Stimulated activated CD8-positive, alpha-beta memory T cell treated with anti-CD3 and anti-CD28 coated beads, Interleukin-2, amount 100 ng/mL, for 48 hours (primary cell): ENCODE results near the gene MAPK10.
"Not testable (repeated sequence)": the region's sequence is repeated elsewhere in the genome, so short reads cannot be mapped to it uniquely, and the experiment has no call there.

Experiments
- DNase-seq, 2 donors: peaks; one replicate each; pipeline ENCODE4 v3.0.0-alpha.2; 2020; ENCODE audit warnings: low read depth in 2 of 2

MAPK10 gene

DNA sequence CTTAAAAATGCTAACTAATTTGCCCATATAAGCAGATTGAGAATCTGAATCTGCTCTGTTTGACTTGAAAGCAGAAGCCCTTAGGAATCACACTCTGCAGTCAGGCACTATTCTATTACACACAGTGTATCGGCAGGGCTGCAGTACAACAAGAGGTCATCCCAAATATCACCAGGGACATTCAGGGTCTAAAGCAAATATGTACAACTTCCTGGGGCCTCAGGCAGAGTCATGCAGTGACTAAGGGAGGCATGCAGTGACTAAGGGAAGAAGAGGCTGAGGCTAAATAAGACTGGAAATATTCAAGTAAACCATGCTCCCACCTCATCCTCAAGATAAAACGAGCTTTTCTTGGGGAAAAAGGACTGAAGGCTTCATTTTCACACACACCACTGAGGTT is 20.9 kb downstream of the MAPK10 start:
- no peak for DNase-seq

DNA sequence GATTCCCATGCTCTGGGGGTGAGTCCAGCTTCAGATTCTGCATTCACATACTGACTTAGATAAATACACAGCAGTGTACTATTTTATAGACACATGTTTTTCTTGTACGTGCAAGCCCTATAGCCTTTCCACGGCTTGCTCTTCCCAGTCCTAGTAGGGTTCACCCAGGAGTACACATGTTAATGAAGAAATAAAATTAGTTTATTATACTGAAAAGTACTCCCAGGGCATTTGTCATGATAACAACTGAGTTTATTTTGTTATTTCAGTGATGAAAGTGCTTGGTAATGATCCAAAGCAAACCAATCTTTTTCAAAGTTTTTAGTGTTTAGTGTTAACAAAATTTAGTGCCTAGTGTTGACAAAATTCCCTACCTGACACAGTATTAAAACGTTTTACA is 21.3 kb downstream of the MAPK10 start:
- no peak for DNase-seq

DNA sequence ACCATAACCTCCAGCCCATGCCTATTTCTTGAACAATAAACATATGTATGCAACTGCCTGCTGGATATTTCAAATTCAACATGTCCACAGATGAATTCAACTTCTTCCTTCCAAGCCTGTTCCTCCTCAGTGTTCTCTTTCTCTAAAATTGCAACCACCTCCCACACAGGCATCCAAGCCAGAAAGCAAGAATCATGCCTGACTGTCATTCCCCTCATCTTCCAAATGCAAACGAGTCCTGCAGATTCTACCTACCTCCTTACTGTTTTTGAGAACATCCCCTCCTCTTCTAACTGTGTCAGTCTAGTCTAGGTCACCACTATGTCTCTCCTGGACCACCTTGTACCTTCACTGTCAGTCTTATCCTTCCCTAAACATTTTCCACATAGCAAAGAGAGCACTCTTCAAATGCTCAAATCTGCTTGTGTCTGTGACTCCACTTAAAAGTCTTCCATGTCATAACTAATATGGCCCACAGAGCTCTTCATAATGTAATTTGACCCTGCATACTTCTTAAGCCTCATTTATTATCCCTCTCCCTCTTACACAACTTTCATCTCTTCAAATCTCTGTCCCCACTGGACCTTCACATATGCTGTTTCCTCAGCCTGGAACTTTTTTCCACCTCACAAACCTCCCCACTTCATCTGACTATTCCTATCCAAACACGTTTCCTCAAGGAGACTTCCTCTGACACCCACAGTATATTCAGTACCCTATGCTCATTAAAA is 25.7 kb downstream of the MAPK10 start:
- DNase-seq = no peak

DNA sequence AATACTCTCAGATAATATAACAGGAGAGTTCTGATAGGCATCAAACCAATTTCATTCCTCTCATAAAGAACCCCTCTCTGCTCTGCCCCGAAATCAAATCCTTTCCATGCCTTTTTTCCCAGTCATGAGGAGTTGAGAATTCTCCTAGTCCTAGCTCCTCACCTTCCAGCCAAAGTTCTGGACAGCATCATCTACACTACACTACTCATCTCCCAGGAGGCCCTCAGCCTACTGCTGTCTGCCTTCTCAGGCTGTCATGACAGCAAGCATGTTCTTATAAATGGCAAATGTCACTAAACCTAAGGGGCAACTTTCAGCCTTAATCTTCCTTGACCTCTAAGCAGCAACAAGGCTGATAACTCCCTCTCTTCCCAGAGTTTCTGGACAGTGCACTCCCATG is 26.6 kb downstream of the MAPK10 start:
- no peak for DNase-seq

DNA sequence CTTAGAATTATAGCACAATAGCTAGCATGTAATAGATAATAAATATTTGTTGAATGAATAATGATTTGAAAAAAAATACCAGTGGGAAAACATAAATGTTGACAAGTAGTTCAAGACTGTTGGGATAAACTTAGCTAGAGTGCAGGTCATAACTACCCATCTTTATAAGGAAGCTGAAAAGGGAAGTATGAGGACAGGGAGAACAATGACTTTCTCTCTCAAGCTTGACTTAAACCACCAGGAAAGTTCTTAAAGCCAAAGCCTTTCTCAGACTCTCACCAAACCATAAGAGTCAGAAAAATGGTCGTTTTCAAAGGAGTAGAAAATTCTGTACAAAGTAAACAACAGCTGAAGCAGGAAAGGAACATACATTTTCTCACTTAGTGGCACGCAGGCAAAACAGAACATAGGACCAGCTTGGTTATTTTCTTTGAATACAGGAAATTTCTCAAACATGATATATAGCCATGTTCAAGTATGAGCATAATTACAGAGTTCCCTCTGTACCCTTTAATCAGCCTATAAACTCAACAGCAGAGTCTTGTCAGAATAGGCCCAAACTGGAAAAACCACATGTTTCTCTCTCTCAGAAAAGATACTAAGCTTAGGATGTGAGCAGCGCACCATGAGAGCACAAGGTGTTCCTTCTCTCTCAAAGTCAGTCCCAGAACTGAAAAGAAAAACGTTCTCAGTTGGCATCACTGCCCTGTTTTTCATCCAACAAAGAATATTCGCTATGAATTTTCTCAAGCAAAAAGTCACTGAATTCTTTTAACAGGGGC is 28.7 kb downstream of the MAPK10 start:
- DNase-seq = no peak

DNA sequence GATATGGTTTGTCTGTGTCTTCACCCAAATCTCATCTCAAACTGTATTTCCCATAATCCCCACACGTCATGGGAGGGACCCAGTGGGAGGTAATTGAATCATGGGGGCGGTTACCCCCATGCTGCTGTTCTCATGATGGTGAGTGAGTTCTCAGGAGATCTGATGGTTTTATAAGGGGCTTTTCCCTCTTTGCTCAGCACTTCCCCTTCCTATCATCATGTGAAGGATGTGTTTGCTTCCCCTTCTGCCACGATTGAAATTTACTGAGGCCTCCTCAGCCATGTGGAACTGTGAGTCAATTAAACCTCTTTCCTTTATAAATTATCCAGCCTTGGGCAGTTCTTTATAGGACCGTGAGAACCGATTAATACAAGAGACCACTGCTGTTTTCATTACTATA is 29.4 kb downstream of the MAPK10 start:
- not testable (repeated sequence) for DNase-seq

DNA sequence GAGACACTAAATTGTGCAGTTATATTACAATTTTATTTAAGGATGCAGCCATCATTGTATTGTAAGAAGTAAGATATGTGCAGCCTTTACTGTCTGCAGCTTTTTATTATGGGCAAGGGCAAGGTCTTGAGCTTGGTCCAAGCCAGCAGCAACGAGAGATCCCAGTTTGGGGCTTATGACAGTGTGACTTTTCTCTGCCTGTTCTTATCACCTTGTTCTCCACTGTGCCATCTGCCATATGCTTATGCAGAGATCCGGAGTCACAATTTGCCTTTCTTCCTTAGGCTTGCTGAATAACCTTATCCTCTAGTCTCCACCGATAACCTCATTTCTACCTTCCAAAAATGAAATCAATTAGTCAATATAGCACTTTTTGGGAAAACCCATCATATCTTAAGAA is 30.4 kb downstream of the MAPK10 start:
- no peak for DNase-seq

DNA sequence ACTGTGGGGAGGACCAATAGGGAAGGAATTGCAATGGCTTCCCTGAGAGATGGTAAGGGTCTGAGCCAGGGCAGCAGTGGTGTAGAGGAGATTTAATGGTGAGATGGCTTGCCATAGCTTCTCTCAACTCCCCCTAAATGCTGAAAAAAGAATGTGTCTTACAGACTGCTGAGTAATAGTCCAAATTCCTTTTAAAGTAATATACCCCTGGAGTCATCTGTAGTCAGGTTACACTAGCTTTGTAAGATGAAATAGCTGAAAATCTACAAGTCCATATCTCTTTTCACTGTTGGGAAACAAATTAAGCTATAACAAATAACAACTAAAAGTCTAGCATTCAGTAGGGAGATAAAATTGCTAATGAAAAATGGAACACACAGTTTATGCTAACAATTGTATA is 33.5 kb downstream of the MAPK10 start:
- no peak for DNase-seq

DNA sequence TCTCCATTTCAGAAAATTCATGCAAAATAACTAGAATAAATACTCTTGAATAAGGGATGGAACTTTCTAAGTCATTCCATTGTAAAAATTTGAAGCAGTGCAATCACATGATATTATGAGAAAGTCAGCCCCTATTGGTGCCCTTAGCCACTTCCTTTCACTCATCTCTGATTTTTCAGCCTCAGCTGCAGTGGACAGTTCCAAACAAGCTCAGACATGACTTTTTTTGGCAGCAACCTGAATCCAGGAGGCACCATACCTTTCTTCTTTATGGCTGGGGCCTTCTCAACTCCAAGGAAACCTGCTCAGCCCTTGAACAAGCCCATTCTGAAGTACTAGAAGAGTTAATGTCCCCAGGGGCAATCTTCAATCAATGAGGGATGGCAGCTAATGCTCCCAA is 40.5 kb downstream of the MAPK10 start:
- DNase-seq = no peak

DNA sequence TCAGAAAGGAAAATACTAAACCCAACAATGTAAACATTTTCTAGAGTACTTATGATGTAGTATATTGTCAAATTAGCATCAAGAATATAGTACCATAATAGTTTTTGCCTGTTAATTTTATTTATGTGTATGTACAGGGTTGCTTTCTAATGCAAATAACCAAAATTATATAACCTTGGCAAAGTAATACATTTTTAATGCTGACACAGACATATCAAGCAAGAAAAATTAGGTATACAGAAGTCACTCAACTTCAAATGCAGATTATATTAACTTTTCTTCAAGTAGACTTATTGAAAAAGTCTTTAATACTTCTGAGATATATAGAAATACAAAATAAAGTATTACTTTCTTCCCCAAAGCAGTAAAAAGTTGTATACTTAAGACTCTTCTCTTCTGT is 44.3 kb downstream of the MAPK10 start:
- DNase-seq = no peak

DNA sequence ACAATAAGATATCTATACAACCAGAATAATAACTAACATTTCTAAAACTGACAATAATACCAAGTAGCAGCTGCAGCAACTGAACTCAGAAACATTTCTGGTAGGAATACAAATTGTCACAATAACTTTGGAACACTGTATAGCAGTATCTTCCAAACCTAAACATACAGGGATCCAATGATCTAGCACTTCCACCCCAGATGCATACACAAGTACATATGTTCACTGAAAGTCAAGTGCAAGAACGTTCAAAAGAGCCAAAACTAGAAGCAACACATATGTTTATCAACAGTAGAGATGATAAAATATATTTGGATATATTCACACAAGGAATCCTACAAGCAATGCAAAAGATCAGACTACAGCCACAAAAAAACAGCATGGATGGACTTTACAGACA is 46.2 kb downstream of the MAPK10 start:
- DNase-seq = no peak

DNA sequence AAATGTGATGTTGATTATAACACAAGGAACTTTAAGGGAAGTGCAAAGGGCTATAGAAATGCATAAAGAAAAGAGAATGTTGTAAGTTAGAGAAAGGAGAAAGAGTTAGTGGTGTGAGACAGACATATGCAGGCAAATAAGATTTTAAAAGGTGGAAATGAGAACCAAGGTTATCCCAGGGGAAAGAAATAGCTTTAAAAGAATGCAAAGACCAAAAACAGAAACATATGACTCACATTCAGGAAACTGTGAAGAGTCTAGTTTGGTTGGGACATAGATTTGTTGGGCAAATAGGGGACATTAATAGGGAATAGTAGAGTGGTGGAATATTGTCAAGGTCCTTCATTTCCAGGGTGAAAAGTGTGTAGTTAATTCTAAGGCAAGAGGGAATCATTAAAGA is 52.4 kb downstream of the MAPK10 start:
- DNase-seq = no peak

DNA sequence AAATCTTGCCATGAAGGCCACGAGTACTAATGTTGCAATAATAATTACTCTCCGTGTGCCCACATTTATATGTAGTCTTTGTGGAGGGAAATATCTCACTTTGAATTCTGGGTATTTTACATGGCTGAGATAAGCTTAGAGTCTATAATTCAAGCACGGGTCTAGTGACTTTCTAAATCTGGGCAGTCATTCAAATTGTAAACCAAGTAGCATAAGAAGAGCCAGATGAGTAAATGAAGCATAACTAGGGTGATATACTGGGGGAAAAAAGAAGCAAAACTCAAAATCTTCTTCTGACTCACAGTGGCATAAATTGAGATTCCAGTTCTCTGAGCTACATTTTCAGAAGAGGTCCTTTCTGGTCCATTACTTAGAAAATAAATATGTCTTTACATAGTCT is 53.0 kb downstream of the MAPK10 start:
- no peak for DNase-seq

DNA sequence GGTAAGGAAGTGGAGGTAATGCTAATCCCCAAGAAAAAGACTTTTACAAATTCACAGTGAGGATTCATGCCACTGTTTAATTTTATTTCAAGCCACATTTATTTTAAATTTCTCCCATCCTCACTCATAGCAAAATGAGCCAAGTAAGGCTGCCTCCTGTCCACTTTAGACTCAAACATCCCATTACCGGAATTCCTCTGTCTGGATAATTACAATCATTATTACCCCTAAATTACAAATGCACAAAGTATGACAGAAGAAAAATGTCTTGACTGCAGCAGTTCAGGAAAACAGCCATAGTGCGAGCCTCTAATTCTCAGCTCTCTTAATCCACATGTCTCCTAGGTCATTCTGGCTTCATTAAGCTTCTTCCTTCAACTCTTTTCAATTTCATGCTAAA is 57.0 kb downstream of the MAPK10 start:
- no peak for DNase-seq

DNA sequence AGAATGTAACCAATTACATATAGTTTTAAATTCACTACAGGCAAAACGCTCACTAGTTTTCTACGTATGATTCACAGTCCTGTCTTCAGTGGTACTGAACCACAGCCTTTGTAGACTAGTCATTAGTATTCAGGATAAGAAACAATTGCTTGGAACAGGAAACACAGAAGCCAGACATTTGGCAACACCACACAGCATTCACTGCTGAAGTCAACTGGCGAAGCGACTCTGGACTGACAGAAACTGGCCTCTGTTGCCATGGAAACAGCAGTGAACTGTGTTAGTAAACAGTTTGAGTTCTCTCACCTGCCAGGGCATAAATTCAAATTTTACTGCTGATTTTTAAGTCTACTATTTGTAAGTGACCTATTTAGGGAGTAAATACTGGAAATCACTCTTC is 57.6 kb downstream of the MAPK10 start:
- DNase-seq = no peak

DNA sequence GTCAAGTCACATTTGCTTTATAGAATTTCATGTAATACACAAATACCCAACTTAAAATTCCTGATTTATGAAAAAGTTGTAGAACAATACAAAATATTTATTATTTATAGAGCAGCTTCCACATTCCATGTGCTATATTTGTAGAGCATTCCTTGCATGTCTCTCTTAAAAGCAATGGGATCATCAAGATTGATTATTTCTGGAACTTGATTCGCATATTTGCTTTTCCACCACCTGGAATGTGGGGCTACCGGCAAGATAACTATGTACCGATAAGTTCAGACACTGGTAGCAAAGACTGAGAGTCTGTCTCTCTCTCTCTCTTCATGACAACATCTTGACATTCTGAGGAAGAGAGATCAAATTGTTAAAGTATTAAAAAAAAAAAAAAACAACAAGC is 59.3 kb downstream of the MAPK10 start:
- DNase-seq = no peak

DNA sequence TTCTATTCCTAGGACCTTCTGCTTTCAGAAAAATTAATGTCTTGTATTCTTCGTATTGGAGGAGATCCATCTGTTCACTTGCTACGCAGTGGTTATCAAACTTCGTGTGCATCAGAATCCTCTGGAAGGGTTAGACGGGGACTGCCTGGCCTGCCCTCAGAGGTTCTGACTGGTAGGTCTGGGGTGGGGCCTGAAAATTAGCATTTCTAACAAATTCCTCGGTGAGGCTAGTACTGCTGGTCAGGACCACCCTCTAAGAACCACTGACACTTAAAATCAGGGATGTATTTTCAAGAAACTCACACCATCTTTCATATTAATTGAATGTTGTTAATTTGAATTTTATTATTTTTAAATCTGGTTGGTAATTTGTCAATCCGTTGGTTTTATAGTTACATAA is 63.0 kb downstream of the MAPK10 start:
- no peak for DNase-seq

DNA sequence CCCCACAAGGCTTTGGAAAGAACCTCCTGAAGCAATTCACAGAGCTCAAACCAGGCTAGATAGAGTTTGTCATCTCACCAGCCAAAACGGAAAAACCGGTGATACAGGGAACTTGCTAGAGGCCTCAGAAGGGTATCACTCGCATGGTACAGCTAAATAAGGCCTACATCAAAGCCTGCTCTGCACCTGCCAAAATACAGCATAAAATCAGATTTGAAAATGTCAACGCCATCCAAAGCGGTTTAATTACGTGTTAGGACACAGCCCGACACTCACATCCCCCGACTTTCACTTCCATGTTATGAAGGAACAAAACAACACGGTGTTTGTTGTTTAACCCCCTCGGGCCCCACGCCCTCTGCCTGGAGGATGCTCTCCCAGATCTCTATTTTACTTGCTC is 65.0 kb downstream of the MAPK10 start:
- DNase-seq = no peak

DNA sequence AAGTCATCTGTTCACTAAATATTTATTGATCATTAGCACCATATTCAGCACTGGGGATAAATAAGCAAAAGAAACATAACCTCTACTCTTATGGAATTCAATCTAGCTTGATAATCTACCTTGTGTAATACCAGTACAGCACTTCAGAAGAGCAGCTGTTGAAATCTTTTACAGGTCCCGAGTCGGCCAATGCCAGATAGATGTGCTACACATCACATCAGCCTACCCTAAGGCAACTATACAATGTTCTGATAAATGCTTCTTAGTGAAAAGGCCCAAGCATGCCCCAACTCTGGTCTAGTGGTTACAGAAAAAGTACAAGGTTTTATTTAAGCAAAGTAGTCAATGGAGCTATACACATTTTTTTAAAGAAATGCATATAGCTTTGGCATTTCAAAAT is 68.7 kb downstream of the MAPK10 start:
- no peak for DNase-seq

DNA sequence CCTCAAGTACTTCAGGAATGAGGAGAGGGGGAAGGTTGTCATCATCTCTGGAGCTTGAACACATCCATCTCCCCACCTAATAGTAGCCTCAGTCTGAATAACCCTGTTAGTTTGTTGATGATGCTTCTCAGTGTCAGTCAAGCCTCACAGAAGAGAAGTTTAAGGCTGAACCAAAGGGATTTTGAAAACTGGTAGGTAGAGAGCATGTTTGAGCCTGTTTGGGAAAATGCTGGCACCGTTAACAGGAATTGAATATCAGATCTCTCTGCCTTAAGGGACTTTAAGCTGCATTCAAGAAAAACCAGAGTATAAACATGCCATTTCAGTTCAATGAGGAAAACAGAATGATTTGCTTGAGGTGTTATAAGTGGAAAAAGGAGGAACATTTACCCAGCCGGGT is 73.1 kb downstream of the MAPK10 start:
- DNase-seq = no peak

DNA sequence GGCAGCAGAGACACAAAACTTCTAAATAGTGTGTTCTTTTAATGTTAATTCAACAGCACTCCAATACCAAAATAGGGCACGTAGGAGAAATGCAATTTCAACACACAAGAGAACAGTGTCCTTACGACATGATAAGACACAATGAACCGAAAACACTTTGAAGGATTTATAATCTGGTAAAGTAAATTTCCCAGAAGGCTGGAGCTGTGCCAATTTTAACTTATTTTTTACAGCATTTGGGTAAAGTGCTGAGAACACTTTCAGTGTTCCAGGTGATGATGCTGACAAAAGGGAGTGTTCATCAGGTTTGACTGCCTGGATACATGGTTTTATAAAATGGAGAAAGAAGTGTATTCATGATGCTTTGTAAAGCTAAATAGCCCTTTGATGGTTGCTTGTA is 76.5 kb downstream of the MAPK10 start:
- no peak for DNase-seq

DNA sequence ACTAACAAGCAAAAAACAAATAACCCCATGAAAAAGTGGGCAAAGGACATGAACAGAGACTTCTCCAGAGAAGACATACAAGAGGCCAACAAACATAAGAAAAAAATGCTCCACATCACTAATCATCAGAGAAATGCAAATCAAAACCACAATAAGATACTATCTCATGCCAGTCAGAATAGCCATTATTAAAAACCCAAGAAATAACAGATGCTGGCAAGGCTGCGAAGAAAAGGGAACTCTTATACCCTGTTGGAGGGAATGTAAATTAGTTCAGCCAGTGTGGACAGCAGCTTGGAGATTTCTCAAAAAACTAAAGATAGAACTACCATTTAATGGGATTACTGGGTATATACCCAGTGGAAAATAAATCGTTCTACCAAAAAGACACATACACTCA is 79.6 kb downstream of the MAPK10 start:
- DNase-seq = no peak

DNA sequence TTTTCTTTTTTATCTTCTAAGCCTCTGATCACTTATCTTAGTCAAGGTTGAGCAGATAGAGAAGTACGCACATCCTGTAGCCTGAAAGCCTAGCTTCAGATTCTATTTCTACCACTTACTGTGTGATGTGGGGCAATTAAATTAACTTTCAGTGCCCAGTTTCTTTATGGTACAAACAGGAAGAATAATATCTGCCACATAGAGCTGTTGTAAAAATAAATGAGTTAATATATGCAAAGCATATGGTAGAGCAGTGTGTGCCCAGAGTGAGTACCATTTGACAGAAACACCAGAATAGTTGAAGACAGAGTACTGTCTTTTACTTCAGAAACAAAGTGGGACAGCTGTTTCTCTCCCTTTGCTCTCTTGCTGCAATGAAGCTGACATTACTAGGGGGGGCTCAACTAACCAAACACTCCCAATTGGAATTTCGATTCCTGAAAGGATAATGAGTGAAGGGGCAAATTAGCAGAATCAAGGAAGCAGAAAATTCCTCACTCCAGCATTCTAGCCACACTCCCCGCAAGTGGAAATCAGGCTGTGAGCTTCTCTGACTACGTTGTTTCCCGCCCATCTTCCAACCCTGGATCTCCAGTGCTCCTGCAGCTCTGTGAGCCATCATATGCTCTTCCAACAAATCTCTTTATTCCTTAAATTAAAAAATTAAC is 80.4 kb downstream of the MAPK10 start:
- DNase-seq = no peak
